HepG2 (cell line): Measurements from ENCODE around the gene SIX5.

Experiments used
- CTCF ChIP-seq: sonication (generic); formaldehyde crosslinking; IDR thresholded peaks from 2 replicates; pipeline ENCODE4 v1.5.0; 2020; ENCODE audit warnings: mild to moderate bottlenecking, missing genetic modification reagents, moderate library complexity
- ZC3H4 ChIP-seq: sonication (generic); formaldehyde crosslinking; IDR thresholded peaks from 2 replicates; pipeline ENCODE4 v1.4.0; 2020; ENCODE audit warnings: missing genetic modification reagents, borderline replicate concordance
- ZNF24 ChIP-seq: fragments of 450-650 bp; IDR thresholded peaks from 2 replicates; pipeline ENCODE4 v1.6.1; 2017; ENCODE audit warnings: antibody characterized with exemption, mild to moderate bottlenecking

- TF ChIP-seq ZC3H4 (CRISPR knock-in tag) (no peak), CTCF (no peak), ZNF24 (no peak)
Observed at GRCh38 chr19:45766296-45766868, 2.7 kb downstream of the SIX5 start.
